GM19395 (cell line): Measurements from ENCODE around the gene POU2F1.

ENCODE experiments used
- ATAC-seq: cut with Tn5 transposase; IDR thresholded peaks from one replicate; pipeline ENCODE4 v1.9.1; 2021; ENCODE audit warnings: mild to moderate bottlenecking, moderate library complexity; ENCODE audit not compliant: unreplicated experiment

POU2F1 gene

GRCh38 chr1:167409183-167409582 lies 188.5 kb downstream of the POU2F1 start:
- no peak for ATAC-seq

GRCh38 chr1:167412072-167412471 lies 191.4 kb downstream of the POU2F1 start:
- no peak for ATAC-seq

- ATAC-seq = no peak
These were observed 192.2 kb downstream of the POU2F1 start for GRCh38 chr1:167412920-167413319.

GRCh38 chr1:167413328-167413727 lies 192.6 kb downstream of the POU2F1 start:
- no peak for ATAC-seq

GRCh38 chr1:167416506-167416905 lies 195.8 kb downstream of the POU2F1 start:
- ATAC-seq = no peak

GRCh38 chr1:167418391-167418790 lies 197.7 kb downstream of the POU2F1 start:
- ATAC-seq = no peak

GRCh38 chr1:167419245-167419644 lies 198.6 kb downstream of the POU2F1 start:
- no peak for ATAC-seq

GRCh38 chr1:167420510-167420909 lies 199.8 kb downstream of the POU2F1 start:
- ATAC-seq = no peak

GRCh38 chr1:167423684-167424619 lies 203.3 kb downstream of the POU2F1 start:
- no peak for ATAC-seq

- ATAC-seq = no peak
These were observed 204.8 kb downstream of the POU2F1 start for GRCh38 chr1:167425482-167425881.

GRCh38 chr1:167426716-167427115 lies 206.0 kb downstream of the POU2F1 start:
- no peak for ATAC-seq

GRCh38 chr1:167427848-167428247 lies 207.2 kb downstream of the POU2F1 start:
- ATAC-seq = no peak

- ATAC-seq = no peak
These were observed 207.7 kb downstream of the POU2F1 start for GRCh38 chr1:167428395-167428794.

- ATAC-seq = peak; percentile 54
These were observed 208.9 kb downstream of the POU2F1 start for GRCh38 chr1:167429612-167430011.

- ATAC-seq = peak; percentile 55
These were observed 209.6 kb downstream of the POU2F1 start for GRCh38 chr1:167430134-167430848.

- ATAC-seq = no peak
These were observed 210.2 kb downstream of the POU2F1 start for GRCh38 chr1:167430849-167431242.

- no peak for ATAC-seq
These were observed 210.7 kb downstream of the POU2F1 start for GRCh38 chr1:167431261-167431908.

- no peak for ATAC-seq
These were observed 211.4 kb downstream of the POU2F1 start for GRCh38 chr1:167431909-167432650.

GRCh38 chr1:167432780-167433179 lies 212.1 kb downstream of the POU2F1 start:
- ATAC-seq = no peak

- ATAC-seq = no peak
These were observed 213.2 kb downstream of the POU2F1 start for GRCh38 chr1:167433884-167434283.

- ATAC-seq = no peak
These were observed 213.6 kb downstream of the POU2F1 start for GRCh38 chr1:167434306-167434705.
